LNCAP (cell line): ENCODE data around the gene ACER2.
A peak's percentile ranks its signal among the peaks of the same experiment; 100 is the strongest.

Experiments used
- CTCF ChIP-seq: fragments of 450-650 bp; IDR thresholded peaks from 2 replicates; pipeline ENCODE4 v1.5.1; 2017; ENCODE audit warnings: mild to moderate bottlenecking

Gene ACER2

GRCh38 chr9:19485193-19485592 is 76.4 kb downstream of the ACER2 start:
- no peak for TF ChIP-seq CTCF

- no peak for TF ChIP-seq CTCF
These were observed 78.0 kb downstream of the ACER2 start for GRCh38 chr9:19486803-19487202.

DNA sequence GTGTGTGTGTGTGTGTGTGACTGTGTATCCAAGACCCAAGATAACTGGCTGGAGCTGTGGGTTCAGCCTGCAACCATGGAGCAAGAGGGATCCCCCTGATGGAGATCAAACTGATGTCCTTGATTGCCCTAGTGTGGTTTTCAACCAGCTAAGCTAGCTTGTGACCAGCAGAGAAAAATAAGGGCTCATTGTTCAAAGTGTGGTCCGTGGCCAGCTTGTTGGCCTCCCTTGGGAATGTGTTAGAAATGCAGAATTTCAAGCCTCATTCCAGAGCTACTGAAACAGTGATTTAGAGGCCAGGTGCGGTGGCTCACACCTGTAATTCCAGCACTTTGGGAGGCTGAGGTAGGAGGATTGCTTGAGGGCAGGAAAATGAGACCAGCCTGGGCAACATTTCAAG is 79.9 kb downstream of the ACER2 start:
- no peak for TF ChIP-seq CTCF

DNA sequence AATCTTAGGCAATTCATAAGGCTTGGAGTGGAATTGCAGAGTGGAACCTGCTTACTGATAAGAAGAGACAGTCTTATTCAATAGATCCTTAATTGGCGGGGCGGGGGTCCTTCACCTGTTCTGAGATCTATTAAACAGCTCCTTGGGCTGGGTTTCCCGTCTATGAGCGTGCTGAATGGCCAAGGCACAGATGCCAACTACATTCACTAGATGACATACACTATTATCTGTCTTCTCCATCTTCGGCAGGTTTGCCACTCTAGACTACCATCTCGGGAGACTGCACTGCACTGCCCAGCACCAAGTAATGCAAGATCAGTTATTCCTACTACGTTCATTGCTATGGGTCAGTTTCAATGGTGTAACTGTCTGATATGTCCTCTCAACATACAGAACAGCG is 81.5 kb downstream of the ACER2 start:
- TF ChIP-seq CTCF: no peak

DNA sequence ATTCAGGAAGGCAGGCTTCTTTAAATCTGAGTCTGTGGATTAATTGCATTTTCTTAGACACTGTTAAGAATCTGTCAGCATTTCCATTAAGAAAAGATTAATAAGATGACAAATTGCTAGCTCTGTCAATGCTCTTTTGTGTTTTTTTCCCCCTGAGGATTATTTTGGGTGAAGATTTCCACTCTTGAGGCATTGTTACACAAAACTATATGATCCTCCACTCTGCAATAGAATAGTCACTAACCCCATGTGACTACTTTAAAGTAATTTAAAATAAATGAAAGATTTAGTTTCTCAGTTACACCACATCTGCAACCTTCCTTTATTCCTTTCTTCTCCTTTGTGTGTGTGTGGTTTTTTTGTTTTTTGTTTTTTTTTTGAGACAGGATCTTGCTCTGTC is 82.0 kb downstream of the ACER2 start:
- TF ChIP-seq CTCF: no peak

DNA sequence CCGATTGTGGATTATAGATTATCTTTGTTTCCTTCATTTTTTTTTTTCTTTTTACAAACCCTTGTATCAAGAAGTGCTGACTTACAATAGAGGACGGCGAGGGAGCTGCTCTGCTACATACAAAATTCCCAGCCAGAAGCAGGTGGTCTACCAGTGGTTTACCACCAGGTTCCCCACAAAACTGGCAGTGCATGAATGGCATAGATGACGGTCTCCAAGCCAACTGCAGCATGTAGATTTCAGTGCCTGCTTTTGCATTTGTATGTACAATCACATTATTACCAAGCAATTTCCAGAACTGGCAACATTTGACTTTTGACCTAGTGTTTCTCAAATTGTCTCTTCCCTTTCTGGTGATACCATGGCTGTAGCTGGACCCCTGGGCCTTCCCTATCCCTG is 84.0 kb downstream of the ACER2 start:
- TF ChIP-seq CTCF: no peak

GRCh38 chr9:19493174-19493811 is 84.5 kb downstream of the ACER2 start:
- TF ChIP-seq CTCF: peak; percentile 76

DNA sequence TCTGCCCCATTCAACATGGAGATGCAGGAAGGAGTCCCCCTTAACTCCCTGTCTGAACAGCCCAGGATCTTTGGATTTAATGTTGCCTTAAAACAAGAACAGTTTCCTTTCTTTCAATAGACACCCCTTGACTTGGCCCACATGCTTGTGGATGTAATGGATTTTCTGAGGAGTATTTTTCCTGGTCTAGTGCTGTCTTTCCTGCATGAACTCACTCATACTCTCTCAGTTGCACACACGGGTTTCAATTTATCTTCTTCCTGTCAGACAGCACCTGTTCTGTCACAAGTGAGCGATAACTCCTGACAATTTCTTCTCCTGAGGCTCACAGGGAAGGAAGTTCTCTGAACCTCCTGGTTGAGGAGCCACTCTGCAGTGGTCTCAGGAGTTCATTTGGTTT is 85.1 kb downstream of the ACER2 start:
- no peak for TF ChIP-seq CTCF
